ENCODE measurements around the gene PPP1R9B.

PPP1R9B gene

GRCh38 chr17:50162466-50163254, 12.2 kb upstream of the PPP1R9B start:
- no peak for TF ChIP-seq CTCF (IDR thresholded peaks at IDR 0.05; ENCODE audit: low read depth, low read length)
- H3K4me3 ChIP-seq (ENCODE audit: low read depth, low read length) = no peak overlapping the region

GRCh38 chr17:50161911-50162288, 11.4 kb upstream of the PPP1R9B start:
- TF ChIP-seq CTCF (IDR thresholded peaks at IDR 0.05; ENCODE audit: low read depth, low read length) = no peak
- H3K4me3 ChIP-seq (ENCODE audit: low read depth, low read length) = no peak overlapping the region; the same call in 1 of the 2 replicates

GRCh38 chr17:50161023-50161910, 10.8 kb upstream of the PPP1R9B start:
- TF ChIP-seq CTCF (IDR thresholded peaks at IDR 0.05; ENCODE audit: low read depth, low read length) = peak; percentile 73
- peak overlapping the region; percentile 68 for H3K4me3 ChIP-seq (ENCODE audit: low read depth, low read length)

GRCh38 chr17:50157891-50158290, 7.4 kb upstream of the PPP1R9B start:
- no peak for TF ChIP-seq CTCF (IDR thresholded peaks at IDR 0.05; ENCODE audit: low read depth, low read length)

GRCh38 chr17:50155115-50155819, 4.8 kb upstream of the PPP1R9B start:
- H3K4me3 ChIP-seq (ENCODE audit: low read depth, low read length) = no peak overlapping the region
- TF ChIP-seq CTCF (IDR thresholded peaks at IDR 0.05; ENCODE audit: low read depth, low read length) = no peak

More at GRCh38 chr17:50157891-50158290, 7.4 kb upstream of the PPP1R9B start:
- no peak overlapping the region for H3K4me3 ChIP-seq (ENCODE audit: low read depth, low read length)

- H3K4me3 ChIP-seq (ENCODE audit: low read depth, low read length) = no peak overlapping the region
- TF ChIP-seq CTCF (IDR thresholded peaks at IDR 0.05; ENCODE audit: low read depth, low read length) = no peak
Observed at GRCh38 chr17:50154604-50155003, 4.1 kb upstream of the PPP1R9B start.

Measured in WI38 (cell line).